Measurements from ENCODE around the gene ANKRD52. TPM values are rescaled to one million over a fixed set of nuclear protein-coding genes. Genes with fewer than 3 reads are reported as not detected.

The ANKRD52 gene
- total and polyA plus RNA-seq, 4 donors = 5.4 to 13.6 (median 9.3) TPM

GRCh38 chr12:56242986-56243385 lies 15.2 kb downstream of the ANKRD52 start:
- Histone ChIP-seq H3K9ac (ENCODE audit: low read depth in 1 of 2, low read length in 2 of 2) (no peak overlapping the region), H3K4me3 (ENCODE audit: low read depth in 1 of 3, low read length in 3 of 3) (no peak overlapping the region), H3K27me3 (ENCODE audit: control insufficient read depth in 4 of 4, insufficient read depth in 4 of 4, low read length in 3 of 4) (no peaks in the 10 kb centered on the region), H3K9me3 (ENCODE audit: control insufficient read depth in 4 of 4, low read length in 3 of 4) (no peaks in the 10 kb centered on the region), H3K36me3 (ENCODE audit: control insufficient read depth in 4 of 4, insufficient read depth in 3 of 4, low read depth in 1 of 4, low read length in 3 of 4) (peaks cover 26 to 68% (median 40%) of the 10 kb centered on the region in 4 donors), H3K27ac (ENCODE audit: low read depth in 1 of 2, low read length in 2 of 2) (no peak overlapping the region), H3K4me1 (ENCODE audit: control insufficient read depth in 4 of 4, insufficient read depth in 4 of 4, low read length in 3 of 4) (peaks cover 0 to 3% (median 0%) of the 10 kb centered on the region in 4 donors)
- no peak for DNase-seq (ENCODE audit: low spot score)
- 95% methylated on average over 13 of the region's 13 CpGs for whole genome bisulfite sequencing
- TF ChIP-seq RAD21 (IDR thresholded peaks at IDR 0.05) (no peak), ATF3 (IDR thresholded peaks at IDR 0.05) (no peak), YY1 (IDR thresholded peaks at IDR 0.05) (no peak), CTCF (IDR thresholded peaks at IDR 0.05; ENCODE audit: low read depth, low read length, missing input control) (no peak), FOXA2 (IDR thresholded peaks at IDR 0.05) (no peak), RXRA (IDR thresholded peaks at IDR 0.05) (no peak), ZBTB33 (IDR thresholded peaks at IDR 0.05) (no peak), FOXA1 (IDR thresholded peaks at IDR 0.05) (no peak), EGR1 (IDR thresholded peaks at IDR 0.05; ENCODE audit: low read depth in 2 of 2) (no peak), HNF4A (conservative IDR thresholded peaks at IDR 0.05) (no peak), SP1 (IDR thresholded peaks at IDR 0.05) (no peak), HNF4G (IDR thresholded peaks at IDR 0.05) (no peak), GABPA (IDR thresholded peaks at IDR 0.05 in 1 of 2, conservative IDR thresholded peaks at IDR 0.05 in 1 of 2) (no peak), MAX (IDR thresholded peaks at IDR 0.05) (no peak), JUND (IDR thresholded peaks at IDR 0.05) (no peak), NR2F2 (IDR thresholded peaks at IDR 0.05) (no peak), TAF1 (conservative IDR thresholded peaks at IDR 0.05) (no peak), REST (IDR thresholded peaks at IDR 0.05) (no peak)

Measured in liver (tissue), 9 donors.